Naive thymus-derived CD8-positive, alpha-beta T cell (primary cell): Measurements from ENCODE around the gene PGBD1. TPM values are rescaled to one million over a fixed set of nuclear protein-coding genes. Genes with fewer than 3 reads are reported as not detected.

ENCODE experiments used
- ATAC-seq, 2 donors: fragments of 150-1000 bp; cut with Tn5 transposase in 1 of 2; sonication (Bioruptor Pico), chemical (Tn5 transposase) in 1 of 2; 1 replicate in 1 of 2; 2 replicates in 1 of 2; pipeline ENCODE4 v1.10.0; 2021; ENCODE audit warnings: mild to moderate bottlenecking in 2 of 2, moderate library complexity in 2 of 2
- POLR2A ChIA-PET: fragments of 350-600 bp; sonication (Branson Sonifier 250); formaldehyde crosslinking; loops from one replicate; lab custom pipeline; 2021; ENCODE audit warnings: antibody characterized with exemption; lab: Charles Lee
- DNase-seq, 10 donors: peaks; one replicate each; pipeline versions ENCODE4 v3.0.0 to v3.0.0-alpha.2; 2020 to 2022
- H3K27ac Mint-ChIP-seq, 10 donors: one replicate each; pipeline ENCODE4 v1.8.0; 2020 to 2022; ENCODE audit warnings: mild to moderate bottlenecking in 10 of 10, mixed read lengths in 10 of 10, moderate library complexity in 4 of 10, inconsistent platforms in 1 of 10
- H3K27me3 Mint-ChIP-seq, 5 donors: one replicate each; pipeline ENCODE4 v1.8.0; 2021 to 2022; ENCODE audit warnings: mixed read lengths in 5 of 5
- H3K36me3 Mint-ChIP-seq, 3 donors: one replicate each; pipeline ENCODE4 v1.8.0; 2020 to 2022; ENCODE audit warnings: mixed read lengths in 3 of 3, mild to moderate bottlenecking in 2 of 3, inconsistent platforms in 1 of 3
- H3K4me1 Mint-ChIP-seq, 4 donors: one replicate each; pipeline ENCODE4 v1.8.0; 2021 to 2022; ENCODE audit warnings: mixed read lengths in 4 of 4
- H3K4me3 Mint-ChIP-seq, 10 donors: one replicate each; pipeline ENCODE4 v1.8.0; 2020 to 2022; ENCODE audit warnings: mild to moderate bottlenecking in 10 of 10, mixed read lengths in 10 of 10, moderate library complexity in 6 of 10, inconsistent platforms in 1 of 10
- H3K9me3 Mint-ChIP-seq, 9 donors: one replicate each; pipeline ENCODE4 v1.8.0; 2020 to 2022; ENCODE audit warnings: mixed read lengths in 9 of 9, mild to moderate bottlenecking in 3 of 9, inconsistent platforms in 1 of 9, moderate library complexity in 1 of 9
- polyA plus RNA-seq, 3 donors: library from polyadenylated mRNA; unstranded; fragments of 300-500 nt; fragmentation: Illumina TruSeq; gene quantifications; one replicate each; pipeline ENCODE4 v1.2.3, GENCODE V29; 2021
- total RNA-seq, 8 experiments: library from RNA in 2 of 8; stranded (reverse) in 2 of 8; gene quantifications; one replicate each; pipeline ENCODE4 v1.2.3 and lab custom pipeline; 2021 to 2026

PGBD1 gene
- total and polyA plus RNA-seq, 5 experiments from 2014 or later: 0.45 to 2.5 (median 1.2) TPM

DNA sequence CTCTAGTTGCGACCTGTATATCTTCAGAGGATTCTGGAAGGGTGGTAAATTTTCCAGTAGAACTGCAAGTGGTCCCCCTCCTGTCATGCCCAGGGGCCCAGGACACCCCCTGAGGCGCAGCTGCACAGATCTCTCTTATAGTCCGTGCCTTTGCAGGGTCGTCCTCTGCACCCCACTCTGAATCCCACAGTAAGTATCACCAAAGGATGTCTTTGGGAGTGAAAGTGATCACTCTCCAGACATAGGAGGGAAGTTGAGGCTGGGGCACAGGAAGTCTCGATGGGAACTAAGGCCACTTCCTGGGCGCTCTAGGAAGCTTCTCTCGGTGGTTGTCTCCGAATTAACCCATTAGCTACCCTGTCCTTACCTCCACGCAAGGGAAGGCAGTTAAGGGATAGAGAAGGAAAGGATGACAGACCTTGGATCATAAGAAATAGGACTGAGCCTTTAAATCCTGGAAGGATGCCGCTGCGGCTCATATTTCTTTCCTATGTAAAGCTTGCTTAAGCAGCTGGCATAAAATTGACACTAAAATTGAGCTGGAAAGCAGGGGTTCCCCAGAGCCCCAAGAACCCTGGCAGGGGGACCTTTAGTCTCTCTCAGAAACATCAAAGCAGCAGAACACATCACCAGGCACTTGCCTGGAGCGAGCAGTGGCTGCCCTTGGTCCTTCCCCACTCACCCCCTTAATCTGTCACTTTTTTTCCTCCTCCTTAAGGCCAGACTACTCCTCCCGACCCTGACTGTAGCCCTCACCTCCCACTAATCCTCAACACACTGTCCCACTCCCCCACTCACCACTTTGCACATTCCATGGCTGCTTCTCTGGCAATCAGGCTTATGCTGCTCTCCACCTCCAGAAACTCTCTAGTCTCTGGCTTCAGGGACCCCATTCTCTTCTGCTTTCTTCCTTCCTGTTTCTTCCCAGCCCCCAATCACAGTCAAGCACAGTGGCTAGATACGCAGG, 29.1 kb upstream of the PGBD1 start, which contains the start of gene ZKSCAN4:
Gene ZKSCAN4 (minus strand): TSS at position 261 of the 967 bp plus-strand sequence. CDS start 289 bp downstream, outside the sequence.
- Mint-ChIP-seq H3K4me3 (peak within 1 kb of the TSS; percentile 88 to 100 (median 98)), H3K27me3 (peaks cover 0 to 2% (median 0%) of the 10 kb centered on the region in 5 donors), H3K36me3 (peaks cover 0 to 24% (median 10%) of the 10 kb centered on the region in 3 donors), H3K9me3 (peaks cover 0 to 10% (median 0%) of the 10 kb centered on the region in 9 donors), H3K27ac (peak within 1 kb of the TSS; percentile 91 to 98 (median 95)), H3K4me1 (peaks cover 18 to 48% (median 46%) of the 10 kb centered on the region in 4 donors)
- DNase-seq: peak; percentile 55 to 91 (median 82)
- ATAC-seq: peak; percentile 83 to 93
- POLR2A ChIA-PET: interaction anchor here (0.6 to 3.8 kb wide), 14 partner anchors 9 to 171 kb away, joined by 3 to 75 read pairs (median 4); partner anchors contain the start of genes ZKSCAN3, ZKSCAN8 and ZSCAN26

DNA sequence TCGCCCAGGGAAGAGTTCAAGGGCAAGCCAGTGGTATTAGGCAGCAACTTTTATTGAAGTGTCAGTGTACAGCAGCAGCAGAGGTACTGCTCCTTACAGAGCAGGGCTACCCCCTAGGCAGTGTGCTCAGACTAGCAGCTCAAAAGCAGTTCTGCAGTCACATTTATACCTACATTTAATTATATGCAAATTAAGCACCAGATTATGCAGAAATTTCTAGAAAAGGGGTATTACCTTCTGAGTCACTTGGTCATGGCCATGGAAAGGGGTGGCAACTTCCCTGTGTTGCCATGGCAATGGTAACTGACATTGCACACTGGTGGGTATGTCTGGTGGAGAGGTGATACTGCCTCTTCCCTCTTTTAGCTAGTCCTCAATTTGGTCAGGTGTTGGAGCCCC, 27.3 kb upstream of the PGBD1 start:
- peaks cover 0 to 10% (median 4%) of the 10 kb centered on the region in 9 donors for H3K9me3 Mint-ChIP-seq
- H3K36me3 Mint-ChIP-seq: peaks cover 6 to 9% (median 7%) of the 10 kb centered on the region in 3 donors
- DNase-seq (no peak), ATAC-seq (no peak)
- H3K27me3 Mint-ChIP-seq: peaks cover 0 to 8% (median 4%) of the 10 kb centered on the region in 5 donors
- no peak overlapping the region for H3K27ac Mint-ChIP-seq
- no peak overlapping the region for H3K4me3 Mint-ChIP-seq
- POLR2A ChIA-PET: interaction anchor here (0.9 to 3.8 kb wide), 2 partner anchors 12 to 113 kb away, joined by 3 to 75 read pairs; partner anchors contain the start of genes ZKSCAN8 and ZSCAN26
- peaks cover 13 to 46% (median 42%) of the 10 kb centered on the region in 4 donors for H3K4me1 Mint-ChIP-seq

DNA sequence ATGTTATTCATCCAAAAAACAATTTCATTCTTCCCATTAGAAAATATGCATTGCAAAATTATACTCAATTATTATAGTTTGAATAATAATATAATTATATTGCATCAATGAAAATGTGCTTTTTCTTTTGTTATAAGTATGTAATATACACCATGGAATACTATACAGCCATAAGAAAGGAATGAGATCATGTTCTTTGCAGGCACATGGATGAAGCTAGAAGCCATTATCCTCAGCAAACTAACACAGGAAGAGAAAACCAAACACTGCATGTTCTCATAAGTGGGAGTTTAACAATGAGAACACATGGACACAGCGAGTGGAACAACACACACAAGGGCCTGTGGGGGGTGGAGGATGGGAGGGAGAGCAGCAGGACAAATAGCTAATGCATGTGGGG, 24.3 kb upstream of the PGBD1 start:
- H3K4me3 Mint-ChIP-seq: no peak overlapping the region
- H3K4me1 Mint-ChIP-seq: peaks cover 4 to 21% (median 16%) of the 10 kb centered on the region in 4 donors
- DNase-seq (no peak), ATAC-seq (no peak)
- H3K9me3 Mint-ChIP-seq: peaks cover 0 to 14% (median 4%) of the 10 kb centered on the region in 9 donors
- POLR2A ChIA-PET: no interaction called here
- H3K36me3 Mint-ChIP-seq: peaks cover 0 to 9% (median 4%) of the 10 kb centered on the region in 3 donors
- H3K27me3 Mint-ChIP-seq: peaks cover 0 to 12% (median 4%) of the 10 kb centered on the region in 5 donors
- no peak overlapping the region for H3K27ac Mint-ChIP-seq

DNA sequence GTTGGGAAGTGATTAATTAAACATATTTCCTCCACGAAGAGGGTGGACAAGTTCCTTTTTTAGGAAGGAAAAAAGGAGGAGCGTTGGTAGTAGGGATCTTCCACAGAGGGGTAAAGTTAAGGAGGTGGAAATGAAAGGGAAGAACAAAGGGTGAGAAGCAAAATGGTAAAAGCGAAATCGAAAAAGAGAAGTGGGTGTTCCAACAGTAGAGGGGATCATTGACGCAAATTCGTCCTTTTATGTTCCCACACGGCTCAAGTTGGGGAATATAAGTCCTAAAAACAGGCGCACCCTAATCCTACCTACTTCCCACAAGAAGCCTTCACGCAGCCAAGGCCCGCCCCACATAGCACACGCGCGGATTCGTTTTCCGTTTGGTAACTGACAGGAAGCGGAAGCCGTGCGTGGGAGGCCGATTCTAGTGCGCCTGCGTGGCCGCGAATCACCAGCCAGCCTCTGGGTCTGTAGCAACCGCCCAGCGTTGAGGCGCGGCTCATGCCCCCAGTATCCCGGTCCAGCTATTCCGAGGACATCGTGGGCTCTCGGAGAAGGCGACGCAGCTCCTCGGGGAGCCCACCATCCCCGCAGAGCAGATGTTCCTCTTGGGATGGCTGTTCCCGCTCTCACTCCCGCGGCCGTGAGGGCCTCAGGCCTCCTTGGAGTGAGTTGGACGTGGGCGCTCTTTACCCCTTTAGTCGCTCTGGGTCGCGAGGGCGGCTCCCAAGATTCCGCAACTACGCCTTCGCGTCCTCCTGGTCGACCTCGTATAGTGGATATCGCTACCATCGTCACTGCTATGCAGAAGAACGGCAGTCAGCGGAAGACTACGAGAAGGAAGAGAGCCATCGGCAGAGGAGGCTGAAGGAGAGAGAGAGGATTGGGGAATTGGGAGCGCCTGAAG, 22.2 kb upstream of the PGBD1 start, which contains the start of gene NKAPL:
Gene NKAPL (plus strand): TSS at position 421 of the 901 bp plus-strand sequence. CDS start 75 bp downstream, at position 496.
- Mint-ChIP-seq H3K27ac (peak within 1 kb of the TSS in 6 of 10 donors; percentile 33 to 81 (median 70)), H3K9me3 (peaks cover 0 to 14% (median 3%) of the 10 kb centered on the region in 9 donors), H3K4me1 (peaks cover 0 to 12% (median 10%) of the 10 kb centered on the region in 4 donors), H3K36me3 (peaks cover 0 to 9% (median 4%) of the 10 kb centered on the region in 3 donors), H3K27me3 (peaks cover 0 to 12% (median 4%) of the 10 kb centered on the region in 5 donors), H3K4me3 (peak within 1 kb of the TSS in 9 of 10 donors; percentile 12 to 79 (median 48))
- ATAC-seq (peak; percentile 71 to 75), DNase-seq (peak in 9 of 10 donors; percentile 26 to 80 (median 40))
- POLR2A ChIA-PET: no interaction called here

DNA sequence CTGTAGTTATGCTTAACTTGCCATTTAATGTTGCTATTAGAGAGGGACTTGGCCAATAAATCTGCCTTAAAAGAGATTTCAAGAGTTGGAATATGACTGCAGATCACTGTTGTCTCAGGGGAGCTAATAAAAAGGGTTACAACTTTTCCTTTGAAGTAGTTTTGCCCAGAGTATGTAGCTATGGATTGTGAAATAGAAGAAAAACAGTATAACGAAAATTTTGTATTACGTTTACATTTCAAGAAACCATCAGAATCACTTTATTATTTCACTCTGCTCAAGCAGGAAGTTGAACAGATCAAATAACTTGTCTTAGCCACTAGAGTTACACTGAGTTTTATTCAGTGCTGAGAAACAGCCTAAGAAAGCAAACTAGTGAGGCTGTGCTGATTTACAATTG, 17.4 kb upstream of the PGBD1 start:
- peaks cover 0 to 7% (median under 1%) of the 10 kb centered on the region in 9 donors for H3K9me3 Mint-ChIP-seq
- no peak overlapping the region for H3K4me3 Mint-ChIP-seq
- DNase-seq (no peak), ATAC-seq (no peak)
- no peaks in the 10 kb centered on the region for H3K36me3 Mint-ChIP-seq
- H3K4me1 Mint-ChIP-seq: peaks cover 7 to 18% (median 13%) of the 10 kb centered on the region in 4 donors
- H3K27me3 Mint-ChIP-seq: peaks cover 0 to 4% (median 0%) of the 10 kb centered on the region in 5 donors
- peak overlapping the region in 3 of 10 donors; percentile 11 to 45 (median 30) for H3K27ac Mint-ChIP-seq
- POLR2A ChIA-PET: interaction anchor here (0.6 to 5.3 kb wide), 2 partner anchors 11 to 1133 kb away, joined by 3 to 75 read pairs; partner anchors contain the start of gene ZKSCAN4

- DNase-seq (no peak), ATAC-seq (no peak)
- Mint-ChIP-seq H3K4me3 (no peak overlapping the region), H3K4me1 (peaks cover 8 to 21% (median 15%) of the 10 kb centered on the region in 4 donors), H3K9me3 (peaks cover 0 to 2% (median 0%) of the 10 kb centered on the region in 9 donors), H3K36me3 (peaks cover 0 to 2% (median 0%) of the 10 kb centered on the region in 3 donors), H3K27me3 (no peaks in the 10 kb centered on the region), H3K27ac (no peak overlapping the region)
- POLR2A ChIA-PET: interaction anchor here (5.3 kb wide), 1 partner anchor 12 kb away, joined by 75 read pairs; the partner anchor contains the start of gene ZKSCAN4
Measured at GRCh38 chr6:28264834-28265401, 16.5 kb upstream of the PGBD1 start.

- POLR2A ChIA-PET: interaction anchor here (0.5 to 5.3 kb wide), 20 partner anchors 11 to 1989 kb away, joined by 3 to 75 read pairs (median 4); partner anchors contain the start of genes PGBD1, ZKSCAN3, ZKSCAN4 and ZKSCAN8
- H3K4me1 Mint-ChIP-seq: peaks cover 10 to 30% (median 19%) of the 10 kb centered on the region in 4 donors
- no peak for DNase-seq
- H3K27me3 Mint-ChIP-seq: no peaks in the 10 kb centered on the region
- H3K36me3 Mint-ChIP-seq: peaks cover 0 to 5% (median 2%) of the 10 kb centered on the region in 3 donors
- H3K27ac Mint-ChIP-seq: no peak overlapping the region
- no peak overlapping the region for H3K4me3 Mint-ChIP-seq
- H3K9me3 Mint-ChIP-seq: peaks cover 0 to 2% (median 0%) of the 10 kb centered on the region in 9 donors
- ATAC-seq: peak in 1 of 2 donors; percentile 2
Measured at GRCh38 chr6:28266563-28266961, 14.8 kb upstream of the PGBD1 start.

GRCh38 chr6:28266962-28267694, 14.2 kb upstream of the PGBD1 start, which contains the start of gene ZSCAN26:
TSS of gene ZSCAN26 (plus strand) at chr6:28267143. CDS start at chr6:28271920, 4,777 bp downstream.
- DNase-seq (peak; percentile 66 to 92 (median 90)), ATAC-seq (peak; percentile 95 to 97)
- peaks cover 10 to 30% (median 19%) of the 10 kb centered on the region in 4 donors for H3K4me1 Mint-ChIP-seq
- peaks cover 0 to 2% (median 0%) of the 10 kb centered on the region in 9 donors for H3K9me3 Mint-ChIP-seq
- POLR2A ChIA-PET: interaction anchor here (0.5 to 5.3 kb wide), 22 partner anchors 11 to 1989 kb away, joined by 3 to 75 read pairs (median 4); partner anchors contain the start of genes PGBD1, ZKSCAN3, ZKSCAN4 and ZKSCAN8
- peak within 1 kb of the TSS in 2 of 10 donors; percentile 52 to 75 for H3K27ac Mint-ChIP-seq
- peak within 1 kb of the TSS in 1 of 10 donors; percentile 35 for H3K4me3 Mint-ChIP-seq
- peaks cover 0 to 11% (median 2%) of the 10 kb centered on the region in 3 donors for H3K36me3 Mint-ChIP-seq
- H3K27me3 Mint-ChIP-seq: no peaks in the 10 kb centered on the region

GRCh38 chr6:28267695-28268059, 13.7 kb upstream of the PGBD1 start:
- Mint-ChIP-seq H3K27ac (no peak overlapping the region), H3K4me1 (peaks cover 10 to 30% (median 20%) of the 10 kb centered on the region in 4 donors), H3K27me3 (no peaks in the 10 kb centered on the region), H3K36me3 (peaks cover 0 to 17% (median 6%) of the 10 kb centered on the region in 3 donors), H3K9me3 (peaks cover 0 to 2% (median 0%) of the 10 kb centered on the region in 9 donors), H3K4me3 (no peak overlapping the region)
- POLR2A ChIA-PET: interaction anchor here (0.7 to 5.3 kb wide), 13 partner anchors 12 to 321 kb away, joined by 3 to 75 read pairs (median 7); partner anchors contain the start of genes PGBD1, ZKSCAN3, ZKSCAN4 and ZKSCAN8
- DNase-seq (no peak), ATAC-seq (no peak)

GRCh38 chr6:28269492-28269891, 11.9 kb upstream of the PGBD1 start:
- H3K9me3 Mint-ChIP-seq: peaks cover 0 to 2% (median 0%) of the 10 kb centered on the region in 9 donors
- peak overlapping the region in 2 of 10 donors; percentile 50 to 55 for H3K27ac Mint-ChIP-seq
- POLR2A ChIA-PET: interaction anchor here (0.9 kb wide), 1 partner anchor 17 kb away, joined by 3 read pairs; the partner anchor contains the start of gene ZKSCAN4
- H3K4me1 Mint-ChIP-seq: peaks cover 3 to 23% (median 18%) of the 10 kb centered on the region in 4 donors
- H3K27me3 Mint-ChIP-seq: no peaks in the 10 kb centered on the region
- H3K4me3 Mint-ChIP-seq: peak overlapping the region in 1 of 10 donors; percentile 6
- no peak for DNase-seq
- ATAC-seq: no peak
- peaks cover 0 to 35% (median 14%) of the 10 kb centered on the region in 3 donors for H3K36me3 Mint-ChIP-seq
